Measurements from ENCODE around the gene ACTG1.

Gene ACTG1

DNA sequence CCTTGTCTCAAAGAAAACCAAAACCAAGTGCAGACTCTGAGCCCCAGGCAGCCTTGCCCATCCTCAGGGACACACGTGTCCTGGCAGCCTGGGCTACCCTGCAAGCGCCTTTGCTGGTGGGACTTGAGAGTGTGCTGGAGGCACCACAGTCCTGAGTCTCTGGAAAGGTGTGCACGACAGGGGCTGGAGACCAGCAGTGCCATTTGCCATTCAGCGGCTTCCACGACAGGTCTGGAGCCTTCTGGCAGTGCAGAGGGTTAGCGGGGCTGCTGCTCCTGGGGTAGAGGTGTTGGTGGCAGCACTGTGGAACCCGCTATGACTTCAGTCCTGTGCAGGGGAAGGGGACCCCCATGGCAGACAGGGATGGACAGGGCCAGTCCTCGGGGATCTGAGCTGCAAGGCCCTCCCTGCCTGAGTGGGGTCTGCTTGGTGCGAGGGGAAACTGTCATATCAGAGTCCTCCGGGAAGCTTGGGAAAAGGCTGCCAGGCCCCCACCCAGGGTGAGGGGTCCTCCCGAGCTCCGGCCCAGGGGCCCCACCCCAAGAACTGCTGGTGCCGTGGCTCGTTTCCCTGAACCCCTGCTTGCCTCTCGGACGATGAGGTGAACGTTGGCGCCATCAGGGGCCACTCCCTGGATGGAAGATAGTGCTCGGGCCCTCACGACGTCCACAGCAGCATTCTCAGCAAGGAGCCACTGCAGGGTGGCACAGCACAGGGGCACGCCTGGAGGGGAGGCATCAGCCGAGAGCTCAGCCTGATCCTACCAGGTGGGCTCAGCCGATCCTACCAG, 32.8 kb upstream of the ACTG1 start:
- Histone ChIP-seq H3K4me3 (ENCODE audit: severe bottlenecking) (no peak overlapping the region), H3K9me3 (ENCODE audit: severe bottlenecking) (no peaks in the 10 kb centered on the region), H3K27ac (ENCODE audit: poor library complexity, severe bottlenecking) (no peak overlapping the region), H3K27me3 (ENCODE audit: insufficient read depth, poor library complexity, severe bottlenecking) (no peaks in the 10 kb centered on the region), H3K36me3 (ENCODE audit: low read depth) (peaks cover 57% of the 10 kb centered on the region), H3K4me1 (ENCODE audit: insufficient read depth, poor library complexity, severe bottlenecking) (no peaks in the 10 kb centered on the region)
- TF ChIP-seq, protein P1, sequence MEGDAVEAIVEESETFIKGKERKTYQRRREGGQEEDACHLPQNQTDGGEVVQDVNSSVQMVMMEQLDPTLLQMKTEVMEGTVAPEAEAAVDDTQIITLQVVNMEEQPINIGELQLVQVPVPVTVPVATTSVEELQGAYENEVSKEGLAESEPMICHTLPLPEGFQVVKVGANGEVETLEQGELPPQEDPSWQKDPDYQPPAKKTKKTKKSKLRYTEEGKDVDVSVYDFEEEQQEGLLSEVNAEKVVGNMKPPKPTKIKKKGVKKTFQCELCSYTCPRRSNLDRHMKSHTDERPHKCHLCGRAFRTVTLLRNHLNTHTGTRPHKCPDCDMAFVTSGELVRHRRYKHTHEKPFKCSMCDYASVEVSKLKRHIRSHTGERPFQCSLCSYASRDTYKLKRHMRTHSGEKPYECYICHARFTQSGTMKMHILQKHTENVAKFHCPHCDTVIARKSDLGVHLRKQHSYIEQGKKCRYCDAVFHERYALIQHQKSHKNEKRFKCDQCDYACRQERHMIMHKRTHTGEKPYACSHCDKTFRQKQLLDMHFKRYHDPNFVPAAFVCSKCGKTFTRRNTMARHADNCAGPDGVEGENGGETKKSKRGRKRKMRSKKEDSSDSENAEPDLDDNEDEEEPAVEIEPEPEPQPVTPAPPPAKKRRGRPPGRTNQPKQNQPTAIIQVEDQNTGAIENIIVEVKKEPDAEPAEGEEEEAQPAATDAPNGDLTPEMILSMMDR (IDR thresholded peaks at IDR 0.05; ENCODE audit: poor library complexity, severe bottlenecking): no peak
- DNase-seq (ENCODE audit: low spot score): no peak
- ATAC-seq (ENCODE audit: low read depth): no peak

DNA sequence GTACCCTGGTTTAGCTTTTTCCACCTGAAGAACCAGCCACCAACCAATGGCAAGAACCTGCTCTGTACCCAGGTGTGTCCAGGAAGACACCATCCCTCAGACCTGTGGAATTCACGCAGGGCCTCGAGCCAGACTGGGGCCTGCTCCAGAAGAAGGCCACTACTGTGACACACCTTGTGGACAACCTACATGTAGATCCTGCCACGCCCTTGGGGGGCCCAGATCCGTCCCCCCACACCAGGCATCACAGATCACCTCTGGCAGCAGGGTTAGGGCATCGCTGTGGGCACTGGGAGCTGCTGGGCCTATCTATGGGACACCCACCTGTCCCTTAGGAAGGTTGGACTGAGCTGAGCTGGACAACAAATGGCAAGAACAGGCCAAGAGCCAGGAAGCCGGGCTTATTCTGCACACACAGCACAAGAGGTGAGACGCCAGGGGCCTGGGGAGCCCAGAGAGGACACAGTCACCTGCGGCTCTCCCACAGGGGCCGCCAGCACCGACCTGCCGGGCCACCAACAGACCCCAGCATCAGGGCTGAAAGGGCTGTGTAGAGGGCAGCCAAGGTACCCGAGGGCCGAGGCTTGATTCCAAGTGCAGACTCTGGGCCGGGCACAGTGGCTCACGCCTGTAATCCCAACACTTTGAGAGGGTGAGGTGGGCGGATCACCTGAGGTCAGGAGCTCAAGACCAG, 31.8 kb upstream of the ACTG1 start:
- H3K36me3 ChIP-seq (ENCODE audit: low read depth): peaks cover 48% of the 10 kb centered on the region
- no peaks in the 10 kb centered on the region for H3K27me3 ChIP-seq (ENCODE audit: insufficient read depth, poor library complexity, severe bottlenecking)
- TF ChIP-seq, protein P1 (IDR thresholded peaks at IDR 0.05; ENCODE audit: poor library complexity, severe bottlenecking): no peak
- DNase-seq (ENCODE audit: low spot score): no peak
- no peak for ATAC-seq (ENCODE audit: low read depth)
- no peaks in the 10 kb centered on the region for H3K9me3 ChIP-seq (ENCODE audit: severe bottlenecking)
- H3K4me1 ChIP-seq (ENCODE audit: insufficient read depth, poor library complexity, severe bottlenecking): no peaks in the 10 kb centered on the region
- no peak overlapping the region for H3K4me3 ChIP-seq (ENCODE audit: severe bottlenecking)
- H3K27ac ChIP-seq (ENCODE audit: poor library complexity, severe bottlenecking): no peak overlapping the region

DNA sequence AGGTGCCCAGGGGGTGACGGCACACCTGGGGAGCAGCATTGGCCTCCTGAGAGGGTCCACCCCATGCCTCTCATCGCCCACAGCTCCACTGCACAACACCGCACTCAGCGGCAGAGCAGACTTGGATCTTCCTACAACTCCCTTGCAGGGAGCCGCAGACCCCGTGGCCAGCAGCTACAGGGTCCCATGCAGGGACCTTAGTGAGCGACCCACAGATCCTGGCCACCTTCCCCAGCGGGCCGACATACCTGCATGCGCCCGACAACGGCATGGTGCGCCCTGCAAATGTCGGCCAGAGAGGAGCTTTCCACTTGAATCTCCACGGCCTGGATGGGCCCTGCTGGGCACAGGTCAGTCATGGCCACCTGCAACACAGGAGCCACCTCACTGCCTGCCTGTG, 31.2 kb upstream of the ACTG1 start:
- no peaks in the 10 kb centered on the region for H3K9me3 ChIP-seq (ENCODE audit: severe bottlenecking)
- ATAC-seq (ENCODE audit: low read depth) (no peak), DNase-seq (ENCODE audit: low spot score) (no peak)
- no peaks in the 10 kb centered on the region for H3K27me3 ChIP-seq (ENCODE audit: insufficient read depth, poor library complexity, severe bottlenecking)
- no peaks in the 10 kb centered on the region for H3K4me1 ChIP-seq (ENCODE audit: insufficient read depth, poor library complexity, severe bottlenecking)
- no peak overlapping the region for H3K4me3 ChIP-seq (ENCODE audit: severe bottlenecking)
- H3K36me3 ChIP-seq (ENCODE audit: low read depth): peaks cover 44% of the 10 kb centered on the region
- H3K27ac ChIP-seq (ENCODE audit: poor library complexity, severe bottlenecking): no peak overlapping the region
- TF ChIP-seq, protein P1 (IDR thresholded peaks at IDR 0.05; ENCODE audit: poor library complexity, severe bottlenecking): no peak

DNA sequence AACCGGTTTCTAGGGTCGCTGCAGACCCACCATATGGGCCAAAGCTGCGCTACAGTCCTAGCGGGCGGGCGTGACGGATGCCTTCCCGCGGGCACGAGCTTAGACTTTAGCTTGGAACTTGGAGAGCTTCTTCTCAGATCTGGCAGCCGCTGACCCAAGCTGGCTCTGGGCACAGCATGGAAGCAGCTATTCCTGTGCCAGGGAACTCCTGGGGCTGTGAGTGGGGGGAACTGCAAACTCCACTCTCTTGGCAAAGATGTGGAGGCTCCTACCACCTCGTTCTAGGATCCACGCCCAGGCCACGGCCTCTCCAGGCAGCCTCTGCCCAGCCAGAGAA, 30.7 kb upstream of the ACTG1 start:
- no peaks in the 10 kb centered on the region for H3K4me1 ChIP-seq (ENCODE audit: insufficient read depth, poor library complexity, severe bottlenecking)
- no peak for DNase-seq (ENCODE audit: low spot score)
- ATAC-seq (ENCODE audit: low read depth): no peak
- no peaks in the 10 kb centered on the region for H3K27me3 ChIP-seq (ENCODE audit: insufficient read depth, poor library complexity, severe bottlenecking)
- H3K9me3 ChIP-seq (ENCODE audit: severe bottlenecking): no peaks in the 10 kb centered on the region
- H3K4me3 ChIP-seq (ENCODE audit: severe bottlenecking): no peak overlapping the region
- peaks cover 40% of the 10 kb centered on the region for H3K36me3 ChIP-seq (ENCODE audit: low read depth)
- TF ChIP-seq, protein P1 (IDR thresholded peaks at IDR 0.05; ENCODE audit: poor library complexity, severe bottlenecking): no peak
- H3K27ac ChIP-seq (ENCODE audit: poor library complexity, severe bottlenecking): no peak overlapping the region
